HUES6 (cell line): ENCODE measurements around the gene LMNTD1.

Experiments
- H3K27ac ChIP-seq: 2 replicates; pipeline ENCODE4 v1.7.0; 2013; ENCODE audit warnings: low read depth, mild to moderate bottlenecking, low read length, inconsistent platforms
- H3K27me3 ChIP-seq: 2 replicates; pipeline ENCODE4 v1.6.1; 2013; ENCODE audit warnings: low read length; ENCODE audit not compliant: control insufficient read depth, insufficient read depth
- H3K36me3 ChIP-seq: 2 replicates; pipeline ENCODE4 v1.6.1; 2013; ENCODE audit warnings: low read length; ENCODE audit not compliant: control insufficient read depth, insufficient read depth
- H3K4me1 ChIP-seq: 2 replicates; pipeline ENCODE4 v1.6.1; 2013; ENCODE audit warnings: low read length; ENCODE audit not compliant: control insufficient read depth, insufficient read depth
- H3K4me3 ChIP-seq: 2 replicates; pipeline ENCODE4 v1.5.1; 2013; ENCODE audit warnings: low read depth, low read length
- H3K9ac ChIP-seq: one replicate; pipeline ENCODE4 v1.6.1; 2013; ENCODE audit warnings: mild to moderate bottlenecking, low read length
- H3K9me3 ChIP-seq: 2 replicates; pipeline ENCODE4 v1.6.1; 2013; ENCODE audit warnings: low read depth, low read length; ENCODE audit not compliant: control insufficient read depth, insufficient read depth

The LMNTD1 gene

DNA sequence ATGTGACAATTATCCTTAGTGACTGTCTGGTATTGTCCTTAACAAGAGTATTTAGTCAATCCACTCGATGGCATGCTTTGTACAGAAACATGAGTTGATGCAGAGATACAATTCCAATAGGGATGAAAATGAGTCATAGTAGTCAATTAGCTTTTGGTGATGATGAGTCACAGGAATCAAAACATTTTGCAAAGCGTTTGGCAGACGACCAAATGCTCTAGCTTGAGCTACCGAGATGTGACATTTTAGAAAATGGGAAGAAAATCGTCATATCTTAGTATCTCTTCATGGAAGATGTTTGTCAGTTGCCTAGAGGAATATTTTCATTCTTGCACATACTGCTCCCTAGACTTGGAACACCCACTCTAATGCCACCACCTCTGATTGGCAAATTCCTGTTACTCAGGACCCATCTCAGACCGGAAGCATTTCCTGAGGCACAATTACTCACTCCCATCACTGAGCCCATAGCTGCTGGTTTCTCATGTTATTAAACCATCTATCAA is 95.0 kb downstream of the LMNTD1 start:
- H3K27me3 ChIP-seq: no peaks in the 10 kb centered on the region
- no peaks in the 10 kb centered on the region for H3K4me1 ChIP-seq
- H3K27ac ChIP-seq: no peak overlapping the region
- no peaks in the 10 kb centered on the region for H3K9me3 ChIP-seq
- H3K36me3 ChIP-seq: no peaks in the 10 kb centered on the region
- no peak overlapping the region for H3K4me3 ChIP-seq
- H3K9ac ChIP-seq: no peak overlapping the region

DNA sequence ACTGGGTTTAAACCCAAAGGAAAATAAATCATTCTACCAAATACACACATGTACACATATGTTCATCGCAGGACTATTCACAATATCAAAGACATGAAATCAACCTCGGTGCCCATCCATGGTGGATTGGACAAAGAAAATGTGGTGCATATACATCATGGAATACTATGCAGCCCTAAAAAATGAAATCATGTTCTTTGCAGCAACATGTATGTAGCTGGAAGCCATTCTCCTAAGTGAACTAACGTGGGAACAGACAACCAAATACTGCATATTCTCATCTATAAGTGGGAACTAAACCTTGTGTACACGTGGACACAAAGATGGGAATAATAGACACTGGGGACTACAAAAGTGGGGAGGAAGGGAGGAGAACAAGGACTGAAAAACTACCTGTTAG is 96.6 kb downstream of the LMNTD1 start:
- Histone ChIP-seq H3K9me3 (no peaks in the 10 kb centered on the region), H3K4me1 (no peaks in the 10 kb centered on the region), H3K36me3 (no peaks in the 10 kb centered on the region), H3K9ac (no peak overlapping the region), H3K27ac (no peak overlapping the region), H3K4me3 (no peak overlapping the region), H3K27me3 (no peaks in the 10 kb centered on the region)

DNA sequence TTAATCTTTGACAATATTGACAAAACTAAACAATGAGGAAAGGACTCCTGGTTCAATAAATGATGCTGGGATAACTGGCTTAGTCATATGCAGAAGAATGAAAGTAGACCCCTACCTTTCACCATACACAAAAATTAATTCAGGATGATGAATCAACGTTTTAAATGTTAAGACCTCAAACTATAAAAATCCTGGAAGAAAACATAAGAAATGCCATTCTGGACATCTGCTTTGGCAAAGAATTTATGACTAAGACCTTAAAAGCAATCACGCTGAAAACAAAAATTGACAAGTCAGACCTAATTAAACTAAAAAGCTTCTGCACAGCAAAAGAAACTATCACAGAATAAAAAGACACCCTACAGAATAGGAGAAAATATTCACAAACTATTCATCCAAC is 97.4 kb downstream of the LMNTD1 start:
- H3K4me1 ChIP-seq: no peaks in the 10 kb centered on the region

DNA sequence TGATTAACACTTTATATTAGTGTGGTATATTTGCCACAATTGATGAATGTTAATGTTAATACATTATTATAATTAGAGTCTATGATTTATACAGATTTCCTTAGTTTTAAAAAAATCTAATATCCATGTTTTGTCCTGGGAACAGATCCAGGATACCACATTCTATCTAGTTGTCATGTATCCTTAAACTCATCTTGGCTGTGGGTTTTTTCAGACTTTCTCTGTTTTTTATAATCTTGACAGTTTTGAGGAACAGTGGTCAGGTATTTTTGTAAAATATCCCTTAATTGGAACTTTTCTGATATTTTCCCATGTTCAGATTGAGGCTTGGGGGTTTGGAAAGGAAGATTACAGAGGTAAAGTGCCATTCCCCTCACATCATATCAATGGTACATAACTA is 104.1 kb downstream of the LMNTD1 start:
- H3K36me3 ChIP-seq: no peaks in the 10 kb centered on the region
- H3K4me1 ChIP-seq: no peaks in the 10 kb centered on the region
- no peak overlapping the region for H3K9ac ChIP-seq
- no peak overlapping the region for H3K4me3 ChIP-seq
- no peaks in the 10 kb centered on the region for H3K9me3 ChIP-seq
- no peak overlapping the region for H3K27ac ChIP-seq
- no peaks in the 10 kb centered on the region for H3K27me3 ChIP-seq

More for the DNA sequence above, 97.4 kb downstream of the LMNTD1 start:
- Histone ChIP-seq H3K27ac (no peak overlapping the region), H3K9ac (no peak overlapping the region), H3K27me3 (no peaks in the 10 kb centered on the region), H3K4me3 (no peak overlapping the region), H3K36me3 (no peaks in the 10 kb centered on the region), H3K9me3 (no peaks in the 10 kb centered on the region)

DNA sequence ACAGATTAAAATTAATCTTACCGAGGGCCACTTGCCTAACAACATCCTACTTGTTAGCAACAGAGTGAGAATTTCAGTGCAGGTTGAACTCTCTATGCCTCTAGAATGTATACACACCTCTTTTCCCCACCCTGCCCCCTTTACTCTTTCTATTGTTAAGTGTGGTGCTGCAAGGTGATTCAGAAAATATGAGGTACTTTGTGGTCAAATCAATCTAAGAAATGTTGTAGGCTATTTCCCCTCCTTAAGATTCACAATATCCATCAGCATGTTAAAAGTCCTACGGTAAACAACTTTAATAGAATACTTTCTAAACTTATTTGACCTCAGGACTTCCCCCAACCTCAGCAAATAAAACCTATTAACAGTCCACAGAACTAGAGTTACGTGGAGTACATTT is 106.0 kb downstream of the LMNTD1 start:
- no peak overlapping the region for H3K27ac ChIP-seq
- no peaks in the 10 kb centered on the region for H3K9me3 ChIP-seq
- H3K9ac ChIP-seq: no peak overlapping the region
- no peaks in the 10 kb centered on the region for H3K27me3 ChIP-seq
- H3K4me1 ChIP-seq: no peaks in the 10 kb centered on the region
- no peaks in the 10 kb centered on the region for H3K36me3 ChIP-seq
- no peak overlapping the region for H3K4me3 ChIP-seq

DNA sequence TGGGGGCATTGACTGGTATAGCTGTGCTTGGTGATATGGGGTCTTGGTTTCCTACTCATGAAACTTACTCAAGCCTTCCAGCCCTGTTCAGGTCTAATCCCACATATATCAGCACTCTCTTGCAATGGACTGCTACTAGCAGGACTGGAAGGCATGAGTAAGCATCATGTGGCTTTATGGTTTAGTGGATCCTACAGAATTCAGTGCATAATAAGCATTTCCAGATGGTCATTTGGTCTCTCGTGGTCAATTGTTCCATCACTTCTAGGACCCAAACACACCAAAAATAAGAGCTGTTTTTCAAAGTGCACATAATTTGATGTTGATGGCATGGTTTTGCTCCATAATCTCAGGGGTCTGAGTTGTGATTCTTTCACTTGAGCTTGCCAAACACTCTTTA is 114.4 kb downstream of the LMNTD1 start:
- H3K4me1 ChIP-seq: peaks cover 7% of the 10 kb centered on the region; the same call in 1 of the 2 replicates
- H3K27me3 ChIP-seq: no peaks in the 10 kb centered on the region
- H3K9ac ChIP-seq: no peak overlapping the region
- no peak overlapping the region for H3K4me3 ChIP-seq
- no peaks in the 10 kb centered on the region for H3K9me3 ChIP-seq
- no peaks in the 10 kb centered on the region for H3K36me3 ChIP-seq
- H3K27ac ChIP-seq: no peak overlapping the region

DNA sequence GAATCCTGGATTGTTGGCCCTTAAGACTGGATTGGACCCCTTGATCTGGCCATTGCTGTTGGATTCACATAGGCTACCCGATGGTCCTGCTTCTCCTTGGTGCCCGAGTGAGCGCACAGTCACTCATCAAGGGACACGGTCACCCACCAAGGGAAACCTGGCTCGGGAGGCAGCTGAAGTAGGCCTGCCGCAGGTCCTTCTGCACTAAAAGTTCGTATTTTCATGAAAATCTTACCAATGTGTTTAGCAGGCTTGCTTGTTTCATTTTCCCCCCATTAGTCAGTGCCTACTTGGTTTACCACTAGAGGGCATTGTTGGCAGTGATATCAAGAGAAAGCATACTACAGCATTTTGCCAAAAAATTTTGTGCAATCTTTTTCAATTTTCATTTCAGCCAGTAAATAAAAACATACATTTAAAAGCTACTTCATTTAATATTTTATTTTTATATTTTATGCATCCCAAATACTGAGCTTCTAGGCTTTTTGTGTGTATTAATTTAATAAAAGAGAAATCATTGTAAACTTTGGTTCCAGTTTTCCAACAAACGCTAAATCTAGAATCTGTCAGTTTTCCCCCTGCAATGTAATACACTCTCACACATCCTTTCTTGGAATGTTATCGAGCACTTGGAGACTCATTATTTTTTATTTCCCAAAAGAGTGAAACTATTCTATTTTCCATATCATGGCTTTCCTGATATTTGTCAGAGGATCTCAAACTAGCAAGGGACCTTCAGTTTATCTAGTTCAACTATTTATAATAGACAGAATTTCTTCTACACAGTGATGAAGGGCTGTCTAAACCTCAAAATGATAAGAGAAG is 116.7 kb downstream of the LMNTD1 start:
- no peaks in the 10 kb centered on the region for H3K27me3 ChIP-seq
- H3K27ac ChIP-seq: no peak overlapping the region
- H3K9ac ChIP-seq: no peak overlapping the region
- H3K4me3 ChIP-seq: no peak overlapping the region
- H3K9me3 ChIP-seq: no peaks in the 10 kb centered on the region
- H3K4me1 ChIP-seq: peaks cover 17% of the 10 kb centered on the region
- H3K36me3 ChIP-seq: no peaks in the 10 kb centered on the region

DNA sequence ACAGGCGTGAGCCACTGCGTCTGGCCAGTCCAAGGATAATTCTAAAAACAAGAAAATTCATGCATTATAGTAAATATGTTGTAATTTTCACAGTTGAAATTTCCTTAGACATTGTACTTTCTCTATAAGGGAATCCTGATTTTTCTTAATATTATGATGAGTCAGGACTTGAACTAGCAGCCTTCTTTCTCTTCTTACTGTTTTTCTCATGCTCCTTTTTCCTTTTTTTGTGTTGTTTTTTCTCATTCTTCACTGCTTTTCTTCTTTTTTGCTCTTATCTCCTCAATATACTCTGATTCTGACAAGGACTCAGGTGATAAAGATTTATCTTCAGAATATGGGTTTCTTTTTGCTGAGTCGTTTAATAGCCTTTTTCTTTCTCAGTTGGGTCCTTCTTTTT is 117.7 kb downstream of the LMNTD1 start:
- Histone ChIP-seq H3K4me1 (peaks cover 17% of the 10 kb centered on the region), H3K36me3 (no peaks in the 10 kb centered on the region), H3K9ac (no peak overlapping the region), H3K27me3 (no peaks in the 10 kb centered on the region), H3K4me3 (no peak overlapping the region), H3K9me3 (no peaks in the 10 kb centered on the region), H3K27ac (no peak overlapping the region)

DNA sequence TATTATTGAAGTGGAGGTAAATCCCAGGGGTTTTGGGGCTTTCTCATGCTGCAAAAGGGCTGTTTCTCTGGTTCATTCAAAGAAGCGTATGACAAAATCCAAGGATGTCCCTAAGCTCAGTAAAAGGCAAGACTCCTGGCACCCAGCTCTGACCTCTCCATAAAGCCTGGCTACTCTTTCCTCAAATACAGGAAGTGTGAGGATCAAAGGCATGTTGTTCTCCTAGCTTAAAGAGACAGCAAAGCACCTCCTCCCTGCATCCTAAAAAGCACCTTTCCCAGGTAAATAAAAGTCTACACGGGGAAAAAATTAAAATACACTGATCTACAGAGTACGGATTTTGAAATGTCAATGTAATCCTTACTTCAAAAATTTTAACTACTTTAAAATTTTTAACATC is 118.6 kb downstream of the LMNTD1 start:
- no peak overlapping the region for H3K4me3 ChIP-seq
- no peak overlapping the region for H3K27ac ChIP-seq
- no peaks in the 10 kb centered on the region for H3K36me3 ChIP-seq
- H3K9ac ChIP-seq: no peak overlapping the region
- no peaks in the 10 kb centered on the region for H3K27me3 ChIP-seq
- H3K4me1 ChIP-seq: peaks cover 17% of the 10 kb centered on the region
- no peaks in the 10 kb centered on the region for H3K9me3 ChIP-seq

DNA sequence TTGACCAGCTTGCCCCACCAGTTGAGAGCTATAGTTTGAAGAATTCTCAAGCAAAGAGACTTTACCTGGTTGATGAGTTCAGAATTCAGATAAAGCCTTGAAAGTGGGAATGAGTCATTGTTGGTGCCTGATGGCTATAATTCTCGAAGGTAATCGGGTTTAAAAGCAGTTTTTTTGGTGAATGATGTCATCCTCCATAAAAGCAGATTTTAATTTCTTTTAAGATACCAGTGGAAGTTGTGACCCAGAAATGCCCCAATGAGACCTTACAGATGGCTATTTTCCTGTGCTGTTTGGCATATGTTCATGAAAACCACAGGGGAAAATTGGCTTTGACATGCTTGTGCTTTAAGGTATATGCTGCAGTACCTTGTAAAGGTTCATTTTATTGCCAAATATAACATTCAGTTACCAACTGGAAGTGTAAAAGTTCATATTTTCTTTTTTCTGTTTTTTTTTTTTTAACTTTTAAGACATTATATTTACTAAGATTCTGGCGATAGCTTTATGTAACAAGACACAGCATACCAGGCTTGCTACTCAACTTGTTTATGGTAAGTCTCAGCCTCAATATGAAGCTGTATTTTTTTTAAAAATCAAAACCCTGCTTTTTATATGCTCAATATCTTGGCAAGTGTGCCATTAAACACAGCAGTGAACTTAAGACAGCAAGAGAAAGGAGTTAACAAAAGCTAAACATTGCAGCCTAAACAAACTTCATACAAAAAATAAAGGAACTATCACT is 119.3 kb downstream of the LMNTD1 start:
- Histone ChIP-seq H3K4me3 (no peak overlapping the region), H3K36me3 (no peaks in the 10 kb centered on the region), H3K9ac (no peak overlapping the region), H3K27ac (no peak overlapping the region), H3K4me1 (peaks cover 17% of the 10 kb centered on the region), H3K27me3 (no peaks in the 10 kb centered on the region), H3K9me3 (no peaks in the 10 kb centered on the region)

DNA sequence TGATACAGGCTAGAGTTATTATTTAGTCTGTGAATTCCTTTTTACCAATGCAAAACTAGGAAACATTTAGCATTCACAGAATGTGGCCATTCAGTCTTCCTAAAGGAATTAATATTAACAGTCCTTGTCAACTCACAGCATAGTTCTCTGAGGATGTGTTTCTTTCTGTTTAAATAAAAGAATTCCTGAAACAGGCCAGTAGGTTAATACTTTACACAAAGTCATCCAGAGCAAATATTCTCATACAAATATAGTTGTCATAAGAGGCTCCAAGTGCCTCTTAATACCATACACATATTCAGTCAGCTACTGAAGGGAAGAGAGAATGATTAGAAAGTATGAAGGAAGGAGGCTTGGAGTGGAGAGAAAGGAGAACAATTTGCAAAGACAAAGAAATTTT is 120.1 kb downstream of the LMNTD1 start:
- Histone ChIP-seq H3K9ac (no peak overlapping the region), H3K27ac (no peak overlapping the region)

More for the DNA sequence above, 120.1 kb downstream of the LMNTD1 start:
- Histone ChIP-seq H3K36me3 (no peaks in the 10 kb centered on the region), H3K9me3 (no peaks in the 10 kb centered on the region), H3K4me1 (peaks cover 17% of the 10 kb centered on the region), H3K27me3 (no peaks in the 10 kb centered on the region), H3K4me3 (no peak overlapping the region)
